ENCODE results near the gene PLK2. TPM values are rescaled to one million over a fixed set of nuclear protein-coding genes. Genes with fewer than 3 reads are reported as not detected.

Gene PLK2
- 1 to 10 TPM; 3.4 to 4.9 TPM for total RNA-seq

DNA sequence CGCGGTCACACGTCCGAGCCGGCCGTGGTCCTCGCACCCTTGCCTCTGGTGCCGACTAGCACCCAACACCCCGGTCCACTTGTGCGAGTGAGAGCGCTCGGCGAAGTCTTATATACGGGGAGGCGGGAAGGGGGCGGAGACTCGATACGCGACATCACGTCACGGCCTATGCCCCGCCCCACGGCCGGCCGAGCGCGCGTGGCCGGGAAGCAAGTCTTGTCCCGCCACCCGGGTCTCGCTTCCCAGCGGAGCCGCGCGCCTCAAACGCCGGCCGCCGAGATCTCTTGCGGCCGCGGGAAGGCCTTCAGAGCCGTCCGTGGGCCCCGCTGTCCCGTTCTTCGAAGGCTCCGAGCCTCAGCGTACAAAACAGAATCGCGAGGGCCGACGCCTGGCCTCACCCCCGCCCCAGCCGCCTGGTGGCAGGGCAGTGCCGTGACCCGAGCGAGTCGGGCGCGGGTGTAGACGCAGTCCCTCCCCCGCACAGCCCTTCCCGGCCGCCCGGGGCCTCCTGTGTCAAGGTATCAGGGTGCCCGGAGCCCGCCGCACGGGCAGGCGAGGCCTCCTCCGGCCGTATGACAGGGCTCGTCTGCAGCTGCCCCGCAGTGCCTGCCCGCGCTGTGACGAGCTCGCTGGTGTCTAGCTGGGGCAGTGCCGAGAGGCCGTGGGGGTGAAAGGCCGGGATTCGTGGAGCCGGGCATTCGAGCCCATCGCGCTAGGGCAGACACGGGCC, at the start of gene PLK2:
PLK2 (minus strand) TSS at position 85 of the 730 bp plus-strand sequence. CDS start 127 bp downstream, outside the sequence.
- Mint-ChIP-seq H3K36me3 (ENCODE audit: low read depth) (peaks cover 17% of the 10 kb centered on the region), H3K27ac (peak within 1 kb of the TSS; percentile 67), H3K4me1 (peaks cover 12% of the 10 kb centered on the region), H3K9me3 (no peaks in the 10 kb centered on the region), H3K4me3 (peak within 1 kb of the TSS; percentile 74), H3K27me3 (peaks cover 14% of the 10 kb centered on the region)
- peak; percentile 77 for ATAC-seq (replicated peaks)

GRCh38 chr5:58507715-58508114, 47.8 kb upstream of the PLK2 start:
- H3K27ac Mint-ChIP-seq, result no peak overlapping the region
- H3K4me1 Mint-ChIP-seq, result no peaks in the 10 kb centered on the region
- H3K27me3 Mint-ChIP-seq, result peaks cover 26% of the 10 kb centered on the region
- no peak for ATAC-seq (replicated peaks)
- no peaks in the 10 kb centered on the region for H3K36me3 Mint-ChIP-seq (ENCODE audit: low read depth)
- no peaks in the 10 kb centered on the region for H3K9me3 Mint-ChIP-seq
- H3K4me3 Mint-ChIP-seq, result no peak overlapping the region

DNA sequence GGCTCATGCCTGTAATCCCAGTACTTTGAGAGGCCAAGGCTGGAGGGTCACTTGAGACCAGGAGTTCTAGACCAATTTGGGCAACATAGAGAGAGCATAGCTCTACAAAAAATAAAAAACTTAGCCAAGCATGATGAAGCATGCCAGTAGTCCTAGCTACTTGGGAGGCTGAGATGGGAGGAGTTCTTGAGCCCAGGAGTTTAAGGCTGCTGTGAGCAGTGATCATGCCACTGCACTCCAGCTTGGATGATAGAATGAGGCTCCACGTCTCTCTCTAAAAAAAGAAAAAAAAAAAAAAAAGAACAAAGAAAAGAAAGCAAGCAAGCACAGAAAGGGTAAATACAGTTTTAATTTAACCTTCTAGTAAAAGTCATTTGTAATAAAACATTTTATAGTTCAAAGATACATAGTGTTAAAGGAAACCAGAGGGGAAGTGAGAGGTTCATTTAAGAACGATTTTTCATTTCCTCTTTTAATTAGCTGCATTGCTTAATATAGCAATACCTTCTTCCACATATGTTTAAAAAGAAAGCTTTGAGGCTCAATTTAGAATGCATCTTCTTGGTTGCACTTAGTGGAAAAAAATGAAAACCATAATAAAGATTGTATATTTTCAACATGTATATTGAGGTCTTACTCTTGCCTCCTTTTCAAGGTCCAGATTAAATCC, 46.2 kb upstream of the PLK2 start:
- Mint-ChIP-seq H3K36me3 (ENCODE audit: low read depth) (no peaks in the 10 kb centered on the region), H3K9me3 (no peaks in the 10 kb centered on the region), H3K4me3 (no peak overlapping the region), H3K4me1 (no peaks in the 10 kb centered on the region), H3K27ac (no peak overlapping the region), H3K27me3 (peaks cover 22% of the 10 kb centered on the region)
- no peak for ATAC-seq (replicated peaks)

- Mint-ChIP-seq H3K9me3 (no peaks in the 10 kb centered on the region), H3K4me1 (no peaks in the 10 kb centered on the region), H3K4me3 (no peak overlapping the region), H3K36me3 (ENCODE audit: low read depth) (no peaks in the 10 kb centered on the region), H3K27me3 (peaks cover 21% of the 10 kb centered on the region), H3K27ac (no peak overlapping the region)
- no peak for ATAC-seq (replicated peaks)
Measured at GRCh38 chr5:58505502-58505901, 45.6 kb upstream of the PLK2 start.

- H3K9me3 Mint-ChIP-seq, result no peaks in the 10 kb centered on the region
- H3K27ac Mint-ChIP-seq, result no peak overlapping the region
- no peaks in the 10 kb centered on the region for H3K4me1 Mint-ChIP-seq
- H3K4me3 Mint-ChIP-seq, result no peak overlapping the region
- H3K36me3 Mint-ChIP-seq (ENCODE audit: low read depth), result no peaks in the 10 kb centered on the region
- no peak for ATAC-seq (replicated peaks)
- peaks cover 21% of the 10 kb centered on the region for H3K27me3 Mint-ChIP-seq
Measured at GRCh38 chr5:58504766-58505165, 44.9 kb upstream of the PLK2 start.

- Mint-ChIP-seq H3K9me3 (no peaks in the 10 kb centered on the region), H3K27me3 (peaks cover 12% of the 10 kb centered on the region), H3K4me1 (no peaks in the 10 kb centered on the region), H3K36me3 (ENCODE audit: low read depth) (no peaks in the 10 kb centered on the region), H3K27ac (no peak overlapping the region), H3K4me3 (no peak overlapping the region)
- no peak for ATAC-seq (replicated peaks)
Measured at GRCh38 chr5:58503390-58504046, 43.6 kb upstream of the PLK2 start.

- no peaks in the 10 kb centered on the region for H3K36me3 Mint-ChIP-seq (ENCODE audit: low read depth)
- H3K9me3 Mint-ChIP-seq, result no peaks in the 10 kb centered on the region
- H3K27ac Mint-ChIP-seq, result no peak overlapping the region
- no peak for ATAC-seq (replicated peaks)
- no peak overlapping the region for H3K4me3 Mint-ChIP-seq
- peaks cover 16% of the 10 kb centered on the region for H3K27me3 Mint-ChIP-seq
- no peaks in the 10 kb centered on the region for H3K4me1 Mint-ChIP-seq
Measured at GRCh38 chr5:58501778-58502417, 42.0 kb upstream of the PLK2 start.

GRCh38 chr5:58499941-58500340, 40.1 kb upstream of the PLK2 start:
- no peaks in the 10 kb centered on the region for H3K9me3 Mint-ChIP-seq
- H3K27me3 Mint-ChIP-seq, result peaks cover 27% of the 10 kb centered on the region
- no peaks in the 10 kb centered on the region for H3K4me1 Mint-ChIP-seq
- H3K27ac Mint-ChIP-seq, result no peak overlapping the region
- H3K36me3 Mint-ChIP-seq (ENCODE audit: low read depth), result no peaks in the 10 kb centered on the region
- no peak overlapping the region for H3K4me3 Mint-ChIP-seq
- no peak for ATAC-seq (replicated peaks)

GRCh38 chr5:58499231-58499630, 39.3 kb upstream of the PLK2 start:
- Mint-ChIP-seq H3K4me3 (no peak overlapping the region), H3K36me3 (ENCODE audit: low read depth) (no peaks in the 10 kb centered on the region), H3K27ac (no peak overlapping the region), H3K4me1 (no peaks in the 10 kb centered on the region), H3K27me3 (peaks cover 23% of the 10 kb centered on the region), H3K9me3 (no peaks in the 10 kb centered on the region)
- ATAC-seq (replicated peaks), result no peak

DNA sequence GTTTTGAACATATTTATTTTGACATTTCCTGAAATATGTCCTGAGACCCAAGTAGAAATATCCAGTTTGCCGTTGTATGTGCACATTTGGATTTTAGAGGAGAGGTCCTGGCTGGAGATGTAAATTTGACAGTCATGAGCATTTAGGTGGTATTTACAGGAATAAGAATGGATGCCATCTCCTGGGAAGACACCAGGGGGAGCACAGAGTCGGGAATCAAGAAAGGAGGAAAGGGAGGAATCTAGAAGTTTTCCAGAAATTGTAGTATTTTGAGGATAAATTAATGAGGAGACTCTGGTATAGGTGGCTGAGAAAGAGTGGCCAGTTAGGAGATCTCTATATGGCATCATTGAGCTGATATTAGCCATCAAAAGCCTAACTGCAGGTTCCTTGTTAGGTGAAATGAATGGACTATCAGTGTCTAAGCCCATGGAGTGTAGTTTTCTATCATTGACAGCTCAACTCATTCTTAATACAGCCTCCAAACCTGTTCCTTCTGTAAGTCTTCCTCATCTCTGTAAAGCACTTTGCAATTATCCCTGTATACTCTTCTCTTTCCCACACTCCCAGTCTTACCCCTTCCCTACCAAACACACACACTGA, 38.6 kb upstream of the PLK2 start:
- Mint-ChIP-seq H3K4me1 (no peaks in the 10 kb centered on the region), H3K4me3 (no peak overlapping the region), H3K27ac (no peak overlapping the region), H3K9me3 (no peaks in the 10 kb centered on the region), H3K36me3 (ENCODE audit: low read depth) (no peaks in the 10 kb centered on the region), H3K27me3 (peaks cover 23% of the 10 kb centered on the region)
- no peak for ATAC-seq (replicated peaks)

DNA sequence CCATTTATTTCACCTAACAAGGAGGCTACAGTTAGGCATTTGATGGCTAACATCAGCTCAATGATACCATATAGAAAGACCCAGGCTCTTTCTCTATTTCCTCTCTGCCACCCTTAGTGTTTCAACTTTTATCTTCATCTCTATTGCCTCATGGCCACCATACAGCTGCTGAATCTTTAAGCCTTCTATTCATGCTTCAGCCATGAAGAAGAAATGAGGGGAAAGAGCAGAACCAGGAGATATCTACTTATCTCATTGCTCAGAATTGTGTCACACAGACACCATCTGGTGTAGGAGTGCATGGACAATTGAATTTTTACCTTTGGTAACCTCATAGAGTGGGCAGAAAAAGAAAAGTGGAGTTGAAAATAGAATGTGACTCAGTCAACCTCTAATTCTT, 38.0 kb upstream of the PLK2 start:
- H3K4me1 Mint-ChIP-seq, result no peaks in the 10 kb centered on the region
- no peaks in the 10 kb centered on the region for H3K9me3 Mint-ChIP-seq
- no peaks in the 10 kb centered on the region for H3K36me3 Mint-ChIP-seq (ENCODE audit: low read depth)
- ATAC-seq (replicated peaks), result no peak
- H3K27me3 Mint-ChIP-seq, result peaks cover 22% of the 10 kb centered on the region
- no peak overlapping the region for H3K27ac Mint-ChIP-seq
- H3K4me3 Mint-ChIP-seq, result no peak overlapping the region

DNA sequence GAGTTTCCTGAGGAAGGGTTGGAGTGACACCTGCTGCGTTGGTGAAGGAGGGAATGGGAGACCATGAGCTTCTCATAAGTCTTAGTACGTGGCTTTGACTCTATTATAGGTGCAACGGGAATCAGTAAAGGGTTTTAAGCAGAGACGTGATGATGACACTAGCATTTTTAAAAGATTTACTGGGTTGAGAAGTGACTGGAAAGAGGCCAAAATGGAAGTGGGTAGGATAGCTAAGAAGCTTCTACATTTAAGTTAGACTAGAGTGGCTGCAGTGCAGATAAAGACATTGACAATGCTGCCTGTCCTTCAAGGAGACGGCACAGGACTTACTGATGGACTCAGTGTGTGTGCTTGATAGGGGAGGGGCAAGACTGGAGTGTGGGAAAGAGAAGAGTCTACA, 37.5 kb upstream of the PLK2 start:
- no peak for ATAC-seq (replicated peaks)
- Mint-ChIP-seq H3K27me3 (peaks cover 18% of the 10 kb centered on the region), H3K27ac (no peak overlapping the region), H3K4me3 (no peak overlapping the region), H3K36me3 (ENCODE audit: low read depth) (no peaks in the 10 kb centered on the region), H3K4me1 (no peaks in the 10 kb centered on the region), H3K9me3 (no peaks in the 10 kb centered on the region)

- no peak overlapping the region for H3K27ac Mint-ChIP-seq
- no peaks in the 10 kb centered on the region for H3K9me3 Mint-ChIP-seq
Measured at GRCh38 chr5:58496488-58496887, 36.6 kb upstream of the PLK2 start.

DNA sequence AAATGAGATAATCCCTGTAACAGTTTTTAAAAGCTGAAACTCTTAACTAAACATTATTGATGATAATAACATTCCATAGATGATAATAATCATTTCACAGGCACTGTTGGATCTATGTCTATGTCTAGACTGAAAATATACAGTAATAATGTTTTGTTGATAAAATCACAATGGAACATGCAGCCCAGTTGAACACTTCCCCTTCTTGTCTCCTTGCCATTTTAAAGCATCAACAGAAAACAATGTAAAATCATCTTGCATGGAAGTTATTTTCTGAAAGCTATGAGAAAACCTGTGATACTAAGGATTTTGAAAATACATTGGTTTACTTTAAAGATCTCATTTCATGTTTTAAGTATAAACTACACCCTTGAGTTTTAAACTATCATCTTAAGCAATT, 33.3 kb upstream of the PLK2 start:
- no peaks in the 10 kb centered on the region for H3K4me1 Mint-ChIP-seq
- H3K4me3 Mint-ChIP-seq, result no peak overlapping the region
- no peak for ATAC-seq (replicated peaks)
- H3K9me3 Mint-ChIP-seq, result no peaks in the 10 kb centered on the region
- H3K27ac Mint-ChIP-seq, result no peak overlapping the region
- no peaks in the 10 kb centered on the region for H3K36me3 Mint-ChIP-seq (ENCODE audit: low read depth)
- H3K27me3 Mint-ChIP-seq, result peaks cover 28% of the 10 kb centered on the region

More at GRCh38 chr5:58496488-58496887, 36.6 kb upstream of the PLK2 start:
- H3K4me1 Mint-ChIP-seq, result no peaks in the 10 kb centered on the region
- no peak for ATAC-seq (replicated peaks)
- H3K27me3 Mint-ChIP-seq, result peaks cover 18% of the 10 kb centered on the region
- no peaks in the 10 kb centered on the region for H3K36me3 Mint-ChIP-seq (ENCODE audit: low read depth)
- H3K4me3 Mint-ChIP-seq, result no peak overlapping the region

Data from activated T-helper 17 cell treated with anti-CD3 and anti-CD28 coated beads, Interleukin-2, amount 50 U/mL, for 72 hours (primary cell).